ENCODE data around the gene DNAAF5. TPM values are rescaled to one million over a fixed set of nuclear protein-coding genes. Genes with fewer than 3 reads are reported as not detected.

The DNAAF5 gene
- total RNA-seq, 1 donor from 2014 or later, result 20.5 TPM

GRCh38 chr7:824664-825063, 98.2 kb downstream of the DNAAF5 start:
- no peak for TF ChIP-seq CTCF (IDR thresholded peaks at IDR 0.05)
- Histone ChIP-seq H3K27ac (peak overlapping the region; percentile 26 to 70), H3K36me3 (no peaks in the 10 kb centered on the region), H3K4me3 (no peak overlapping the region), H3K9me3 (no peaks in the 10 kb centered on the region), H3K27me3 (no peaks in the 10 kb centered on the region), H3K4me1 (peaks cover 6 to 50% of the 10 kb centered on the region in 2 donors)
- intact Hi-C loops (cut with DNase I), result no loop called here
- no peak for DNase-seq (ENCODE audit: low spot score in 2 of 2)

- H3K4me3 ChIP-seq, result no peak overlapping the region
- H3K9me3 ChIP-seq, result no peaks in the 10 kb centered on the region
- intact Hi-C loops (cut with DNase I), result no loop called here
- peak overlapping the region; percentile 67 to 70 for H3K27ac ChIP-seq
- no peak for DNase-seq (ENCODE audit: low spot score in 2 of 2)
- peaks cover 8 to 55% of the 10 kb centered on the region in 2 donors for H3K4me1 ChIP-seq
- H3K27me3 ChIP-seq, result no peaks in the 10 kb centered on the region
- TF ChIP-seq CTCF (IDR thresholded peaks at IDR 0.05), result no peak
- H3K36me3 ChIP-seq, result no peaks in the 10 kb centered on the region
These were observed 98.9 kb downstream of the DNAAF5 start for GRCh38 chr7:825386-825785.

GRCh38 chr7:826230-826917, 99.9 kb downstream of the DNAAF5 start:
- peak overlapping the region; percentile 67 to 70 for H3K27ac ChIP-seq
- intact Hi-C loops (cut with DNase I), result no loop called here
- H3K9me3 ChIP-seq, result no peaks in the 10 kb centered on the region
- TF ChIP-seq CTCF (IDR thresholded peaks at IDR 0.05), result no peak
- DNase-seq (ENCODE audit: low spot score in 2 of 2), result no peak
- no peaks in the 10 kb centered on the region for H3K27me3 ChIP-seq
- H3K36me3 ChIP-seq, result no peaks in the 10 kb centered on the region
- peaks cover 13 to 53% of the 10 kb centered on the region in 2 donors for H3K4me1 ChIP-seq
- H3K4me3 ChIP-seq, result no peak overlapping the region

- Histone ChIP-seq H3K27me3 (no peaks in the 10 kb centered on the region), H3K9me3 (no peaks in the 10 kb centered on the region), H3K36me3 (peaks cover 0 to 3% of the 10 kb centered on the region in 2 donors), H3K4me3 (no peak overlapping the region), H3K27ac (peak overlapping the region; percentile 9 to 43), H3K4me1 (peaks cover 20 to 51% of the 10 kb centered on the region in 2 donors)
- intact Hi-C loops (cut with DNase I), result no loop called here
- no peak for TF ChIP-seq CTCF (IDR thresholded peaks at IDR 0.05)
- no peak for DNase-seq (ENCODE audit: low spot score in 2 of 2)
These were observed 102.5 kb downstream of the DNAAF5 start for GRCh38 chr7:828793-829561.

GRCh38 chr7:830069-830468, 103.6 kb downstream of the DNAAF5 start:
- H3K4me1 ChIP-seq, result peaks cover 21 to 53% of the 10 kb centered on the region in 2 donors
- intact Hi-C loops (cut with DNase I), result no loop called here
- H3K27me3 ChIP-seq, result no peaks in the 10 kb centered on the region

More at GRCh38 chr7:830069-830468, 103.6 kb downstream of the DNAAF5 start:
- H3K36me3 ChIP-seq, result peaks cover 0 to 3% of the 10 kb centered on the region in 2 donors
- no peaks in the 10 kb centered on the region for H3K9me3 ChIP-seq
- no peak for DNase-seq (ENCODE audit: low spot score in 2 of 2)
- H3K4me3 ChIP-seq, result no peak overlapping the region
- TF ChIP-seq CTCF (IDR thresholded peaks at IDR 0.05), result no peak
- peak overlapping the region; percentile 89 to 93 for H3K27ac ChIP-seq
